Mesodermal cell (in vitro differentiated cells): ENCODE results near the gene RAB11FIP4.

Experiments used
- H3K27ac ChIP-seq: 2 replicates; pipeline ENCODE4 v1.7.0; 2013; ENCODE audit warnings: mild to moderate bottlenecking, low read depth, low read length, moderate library complexity; ENCODE audit not compliant: severe bottlenecking
- H3K36me3 ChIP-seq: 2 replicates; pipeline ENCODE4 v1.7.1; 2013; ENCODE audit warnings: mild to moderate bottlenecking, low read length, moderate library complexity; ENCODE audit not compliant: control insufficient read depth, insufficient read depth
- H3K4me1 ChIP-seq: one replicate; pipeline ENCODE4 v1.7.1; 2013; ENCODE audit warnings: mild to moderate bottlenecking, low read length; ENCODE audit not compliant: insufficient read depth, control insufficient read depth, poor library complexity, severe bottlenecking
- H3K4me3 ChIP-seq: 2 replicates; pipeline ENCODE4 v1.7.0; 2013; ENCODE audit warnings: low read length, control low read depth, mild to moderate bottlenecking; ENCODE audit not compliant: insufficient read depth, poor library complexity, severe bottlenecking; ENCODE audit errors: extremely low read depth
- H3K9me3 ChIP-seq: 2 replicates; pipeline ENCODE4 v1.7.1; 2013; ENCODE audit warnings: mild to moderate bottlenecking, low read length, moderate library complexity; ENCODE audit not compliant: control insufficient read depth
- WGBS, 2 experiments: methylation state at CpG; one replicate each; pipeline ENCODE4 v1.1.5; 2013; ENCODE audit warnings: missing lambda C conversion rate in 2 of 2; ENCODE audit not compliant: insufficient coverage in 2 of 2; 5-methylcytosine and 5-hydroxymethylcytosine counted together

RAB11FIP4 gene

DNA sequence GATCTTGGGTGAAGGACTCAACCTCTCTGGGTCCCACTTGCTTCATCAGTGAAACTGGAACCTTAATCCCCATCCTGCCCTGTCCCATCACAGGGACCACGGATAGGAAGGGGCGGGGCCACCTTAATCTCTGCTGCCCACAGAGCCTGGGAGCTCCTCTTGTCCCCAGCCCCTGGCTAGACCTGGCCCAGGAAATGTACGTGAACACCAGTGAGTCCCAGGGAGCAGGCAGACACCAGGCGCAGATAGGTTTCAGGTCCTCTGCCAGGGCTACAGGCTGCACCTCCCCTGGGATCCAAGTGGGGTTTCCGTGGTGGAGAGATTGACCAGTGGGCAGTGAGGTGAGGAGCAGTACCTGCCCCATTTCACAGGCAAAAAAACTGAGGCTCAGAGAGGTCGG is 21.0 kb downstream of the RAB11FIP4 start:
- Histone ChIP-seq H3K27ac (no peak overlapping the region), H3K4me1 (peaks cover 13% of the 10 kb centered on the region)
- WGBS, 2 experiments: 76 to 85% methylated on average over 6 of the region's 6 CpGs

GRCh38 chr17:31413081-31413799 is 21.8 kb downstream of the RAB11FIP4 start:
- Histone ChIP-seq H3K36me3 (no peaks in the 10 kb centered on the region), H3K27ac (no peak overlapping the region), H3K4me1 (peaks cover 13% of the 10 kb centered on the region), H3K9me3 (no peaks in the 10 kb centered on the region), H3K4me3 (no peak overlapping the region)
- WGBS, 2 experiments: 65 to 68% methylated on average over 12 to 13 of the region's 15 CpGs

More for the DNA sequence above, 21.0 kb downstream of the RAB11FIP4 start:
- Histone ChIP-seq H3K4me3 (no peak overlapping the region), H3K9me3 (no peaks in the 10 kb centered on the region), H3K36me3 (no peaks in the 10 kb centered on the region)

- Histone ChIP-seq H3K36me3 (no peaks in the 10 kb centered on the region), H3K9me3 (no peaks in the 10 kb centered on the region), H3K4me3 (no peak overlapping the region), H3K4me1 (peaks cover 13% of the 10 kb centered on the region), H3K27ac (peak overlapping the region; percentile 6)
- 68 to 73% methylated on average over 9 to 10 of the region's 12 CpGs for WGBS, 2 experiments
These were observed 22.5 kb downstream of the RAB11FIP4 start for GRCh38 chr17:31413874-31414549.

- no peaks in the 10 kb centered on the region for H3K9me3 ChIP-seq
- no peak overlapping the region for H3K27ac ChIP-seq
- H3K4me3 ChIP-seq: no peak overlapping the region
- H3K4me1 ChIP-seq: peaks cover 13% of the 10 kb centered on the region
- 77 to 82% methylated on average over 6 of the region's 6 CpGs for WGBS, 2 experiments
- H3K36me3 ChIP-seq: no peaks in the 10 kb centered on the region
These were observed 23.1 kb downstream of the RAB11FIP4 start for GRCh38 chr17:31414550-31414918.

DNA sequence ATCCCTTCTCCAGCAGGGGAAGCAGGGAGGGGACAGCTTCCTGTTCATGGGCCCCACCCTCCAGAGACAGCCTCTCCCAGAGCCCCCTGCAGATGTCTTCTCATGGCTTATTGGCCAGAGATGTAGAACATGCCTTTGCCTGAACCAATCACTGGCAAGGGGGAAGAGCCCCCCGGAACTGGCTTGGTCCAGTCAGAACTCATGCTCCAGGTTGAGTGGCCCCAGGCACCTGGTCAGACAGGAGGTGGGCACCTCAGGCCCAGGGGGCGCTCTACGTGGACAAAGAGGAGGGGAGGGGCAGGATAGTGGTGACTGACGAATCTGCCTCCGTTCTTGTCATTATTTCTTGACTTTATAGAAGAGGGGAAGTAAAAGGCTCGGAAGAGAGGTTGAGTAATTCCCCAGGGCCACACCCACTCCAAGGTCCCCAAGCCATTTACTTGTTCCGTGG is 23.6 kb downstream of the RAB11FIP4 start:
- H3K4me3 ChIP-seq: no peak overlapping the region
- whole genome bisulfite sequencing, 2 experiments: 75 to 88% methylated on average over 5 to 7 of the region's 7 CpGs
- peaks cover 13% of the 10 kb centered on the region for H3K4me1 ChIP-seq
- no peaks in the 10 kb centered on the region for H3K36me3 ChIP-seq
- H3K9me3 ChIP-seq: no peaks in the 10 kb centered on the region
- no peak overlapping the region for H3K27ac ChIP-seq

- H3K4me1 ChIP-seq: peaks cover 13% of the 10 kb centered on the region
- no peak overlapping the region for H3K4me3 ChIP-seq
- H3K36me3 ChIP-seq: no peaks in the 10 kb centered on the region
- 92 to 94% methylated on average over 18 to 20 of the region's 22 CpGs for WGBS, 2 experiments
- H3K9me3 ChIP-seq: no peaks in the 10 kb centered on the region
- no peak overlapping the region for H3K27ac ChIP-seq
These were observed 24.4 kb downstream of the RAB11FIP4 start for GRCh38 chr17:31415640-31416502.

GRCh38 chr17:31416503-31416923 is 25.0 kb downstream of the RAB11FIP4 start:
- H3K9me3 ChIP-seq: no peaks in the 10 kb centered on the region
- no peak overlapping the region for H3K4me3 ChIP-seq
- peak overlapping the region; percentile 10 for H3K27ac ChIP-seq
- no peaks in the 10 kb centered on the region for H3K36me3 ChIP-seq
- WGBS, 2 experiments: 53 to 67% methylated on average over 6 to 7 of the region's 10 CpGs
- peaks cover 13% of the 10 kb centered on the region for H3K4me1 ChIP-seq

- 74 to 79% methylated on average over 7 to 8 of the region's 10 CpGs for WGBS, 2 experiments
- Histone ChIP-seq H3K4me1 (peaks cover 13% of the 10 kb centered on the region), H3K27ac (peak overlapping the region; percentile 10)
These were observed 25.7 kb downstream of the RAB11FIP4 start for GRCh38 chr17:31417051-31417792.

DNA sequence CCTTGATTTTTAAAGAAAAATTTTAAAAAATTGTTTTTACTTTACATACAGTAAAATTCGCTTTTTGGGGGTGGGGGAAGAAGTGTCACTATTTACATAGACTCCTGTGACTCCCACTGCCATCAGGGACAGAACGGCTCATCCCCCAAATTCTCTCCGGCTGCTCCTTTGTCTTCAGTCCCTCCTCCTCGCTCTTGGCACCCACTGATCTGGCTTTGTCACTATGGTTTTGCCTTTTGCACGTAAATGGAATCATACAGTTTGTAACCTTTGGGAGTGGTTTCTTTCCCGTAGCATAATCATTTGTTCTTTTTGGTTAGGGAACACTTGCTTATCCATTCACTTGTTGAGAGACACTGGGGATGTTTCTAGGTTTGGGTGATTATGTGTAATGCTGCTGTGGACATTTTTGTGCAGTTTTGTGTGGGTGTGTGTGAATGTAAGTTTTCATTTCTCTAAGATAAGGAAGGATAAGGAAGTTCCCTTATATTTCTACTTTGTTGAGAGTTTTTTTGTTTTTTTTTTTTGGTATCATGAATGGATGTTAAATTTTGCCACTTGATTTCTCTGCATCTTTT is 27.4 kb downstream of the RAB11FIP4 start:
- no peak overlapping the region for H3K27ac ChIP-seq
- no peaks in the 10 kb centered on the region for H3K36me3 ChIP-seq
- WGBS, 2 experiments: 36 to 53% methylated on average over 3 to 4 of the region's 6 CpGs
- H3K9me3 ChIP-seq: no peaks in the 10 kb centered on the region
- H3K4me3 ChIP-seq: no peak overlapping the region
- peaks cover 5% of the 10 kb centered on the region for H3K4me1 ChIP-seq

More at GRCh38 chr17:31417051-31417792, 25.7 kb downstream of the RAB11FIP4 start:
- no peaks in the 10 kb centered on the region for H3K36me3 ChIP-seq
- no peaks in the 10 kb centered on the region for H3K9me3 ChIP-seq
- no peak overlapping the region for H3K4me3 ChIP-seq

DNA sequence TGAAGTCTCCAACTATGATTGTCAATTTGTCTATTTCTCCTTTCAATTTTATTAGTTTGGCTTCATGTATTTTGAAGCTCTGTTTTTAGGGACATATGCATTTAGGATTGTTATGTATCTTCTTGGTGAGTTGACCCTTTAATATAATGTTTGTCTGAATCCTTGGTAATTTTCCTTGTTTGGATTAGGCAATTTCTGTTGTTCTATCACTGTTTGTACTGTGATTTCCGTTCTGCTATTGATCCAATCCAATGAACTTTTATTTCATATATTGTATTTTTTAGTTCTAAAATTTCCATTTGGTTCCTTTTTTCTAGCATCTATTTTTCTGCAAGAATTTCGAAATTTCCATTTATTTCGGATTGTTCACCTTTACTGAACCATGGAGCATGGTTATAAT is 31.0 kb downstream of the RAB11FIP4 start:
- no peaks in the 10 kb centered on the region for H3K4me1 ChIP-seq
- H3K4me3 ChIP-seq: no peak overlapping the region
- no CpG with 5 or more reads among the region's 3 CpGs for WGBS, 2 experiments
- no peaks in the 10 kb centered on the region for H3K9me3 ChIP-seq
- H3K27ac ChIP-seq: no peak overlapping the region
- H3K36me3 ChIP-seq: no peaks in the 10 kb centered on the region
